Fibroblast of lung (primary cell): ENCODE data around the gene ATP6V0E2. TPM values are rescaled to one million over a fixed set of nuclear protein-coding genes. Genes with fewer than 3 reads are reported as not detected.

Experiments
- DNase-seq, 2 donors: peaks; one replicate each; pipeline versions ENCODE4 v3.0.0 to v3.0.0-alpha.2; 2010; ENCODE audit warnings: low read depth in 2 of 2
- H2AFZ ChIP-seq: 2 replicates; pipeline ENCODE4 v1.5.1; 2012; ENCODE audit warnings: low read length, control low read depth, inconsistent platforms
- H3K27ac ChIP-seq: 2 replicates; pipeline ENCODE4 v1.5.1; 2011; ENCODE audit warnings: low read length, control low read depth; ENCODE audit not compliant: insufficient read depth
- H3K27me3 ChIP-seq: 2 replicates; pipeline ENCODE4 v1.5.1; 2011; ENCODE audit warnings: mild to moderate bottlenecking, low read length; ENCODE audit not compliant: control insufficient read depth, insufficient read depth
- H3K36me3 ChIP-seq: 2 replicates; pipeline ENCODE4 v1.5.1; 2011; ENCODE audit warnings: low read length; ENCODE audit not compliant: control insufficient read depth, insufficient read depth
- H3K4me1 ChIP-seq: 2 replicates; pipeline ENCODE4 v1.5.1; 2011; ENCODE audit warnings: low read length; ENCODE audit not compliant: control insufficient read depth, insufficient read depth; ENCODE audit errors: extremely low read depth
- H3K4me2 ChIP-seq: 2 replicates; pipeline ENCODE4 v1.5.1; 2011; ENCODE audit warnings: low read length, control low read depth; ENCODE audit not compliant: insufficient read depth; ENCODE audit errors: extremely low read depth
- H3K4me3 ChIP-seq, 4 experiments: fragments of 200-600 bp in 1 of 4; sonication (generic) in 1 of 4; replicated peaks in 1 of 4; 2 replicates each; pipeline ENCODE4 v1.5.1; 2011 to 2016; ENCODE audit warnings: low read length in 4 of 4, low read depth in 3 of 4, mild to moderate bottlenecking in 3 of 4, control low read depth in 2 of 4, inconsistent platforms in 1 of 4, mixed read lengths in 1 of 4; ENCODE audit not compliant: insufficient read depth in 1 of 4; ENCODE audit errors: control extremely low read depth in 1 of 4
- H3K79me2 ChIP-seq: 2 replicates; pipeline ENCODE4 v1.5.1; 2012; ENCODE audit warnings: mild to moderate bottlenecking, low read length, inconsistent platforms; ENCODE audit not compliant: control insufficient read depth, insufficient read depth
- H3K9ac ChIP-seq: 2 replicates; pipeline ENCODE4 v1.5.1; 2011; ENCODE audit warnings: mild to moderate bottlenecking, low read length, control low read depth; ENCODE audit not compliant: insufficient read depth
- H3K9me3 ChIP-seq: 2 replicates; pipeline ENCODE4 v1.5.1; 2012; ENCODE audit warnings: low read depth, low read length; ENCODE audit not compliant: control insufficient read depth, insufficient read depth
- H4K20me1 ChIP-seq: 2 replicates; pipeline ENCODE4 v1.5.1; 2011; ENCODE audit warnings: low read length; ENCODE audit not compliant: control insufficient read depth, insufficient read depth; ENCODE audit errors: extremely low read depth
- EZH2 ChIP-seq: IDR thresholded peaks from 2 replicates; pipeline ENCODE4 v1.5.1; 2012; ENCODE audit warnings: low read length, control low read depth, mild to moderate bottlenecking; ENCODE audit errors: missing control alignments
- polyA plus RNA-seq, 2 donors: library from polyadenylated mRNA; depleted of rRNA in 1 of 2; stranded (reverse) in 1 of 2; unstranded in 1 of 2; fragments of >200 nt; gene quantifications; 2 replicates each; pipeline ENCODE4 v1.2.1, GENCODE V29; 2011 to 2012; ENCODE audit warnings: missing spikeins in 1 of 2
- total RNA-seq: library from RNA; depleted of rRNA; stranded (reverse); fragments of >200 nt; gene quantifications from 2 replicates; pipeline ENCODE4 v1.2.1, GENCODE V29; 2014
- TF ChIP-seq, protein P1 (sequence below), 2 donors: IDR thresholded peaks in 1 of 2; conservative IDR thresholded peaks in 1 of 2; 1 replicate in 1 of 2; 2 replicates in 1 of 2; pipeline ENCODE4 v1.5.1; 2011 to 2012; ENCODE audit warnings: low read length in 2 of 2, control low read depth in 1 of 2, inconsistent platforms in 1 of 2, low read depth in 1 of 2, mild to moderate bottlenecking in 1 of 2

Gene ATP6V0E2
- total and polyA plus RNA-seq, 2 donors (not counting 1 experiment from before 2014, with no cell fraction given), result 14.3 to 22.6 TPM

DNA sequence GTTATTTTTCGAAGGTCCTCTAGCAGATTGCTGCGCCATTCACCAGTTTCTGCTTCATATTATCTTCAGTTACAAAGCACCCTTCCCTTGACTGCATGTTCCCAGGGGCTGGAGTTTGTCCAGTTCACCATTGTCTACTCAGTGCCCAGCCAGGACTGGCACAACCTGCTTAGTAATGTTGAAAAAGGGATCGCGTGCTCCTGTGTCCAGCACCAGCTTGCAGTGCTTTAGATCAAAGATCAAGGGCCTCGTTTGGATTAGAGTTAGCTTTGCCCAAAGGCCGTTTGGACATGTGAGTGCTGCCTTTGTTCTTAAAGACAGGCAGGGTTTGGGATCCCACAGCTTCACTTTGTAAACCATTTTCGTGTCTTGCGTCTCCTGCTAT, 867 bp downstream of the ATP6V0E2 start:
- peaks cover 2% of the 10 kb centered on the region for H3K4me1 ChIP-seq
- no peak overlapping the region for H2AFZ ChIP-seq
- H3K4me2 ChIP-seq, result peak overlapping the region; percentile 61
- H3K4me3 ChIP-seq, result peak overlapping the region in 3 of 4 experiments; percentile 77 to 86 (median 78)
- H3K36me3 ChIP-seq, result peaks cover 3% of the 10 kb centered on the region
- no peaks in the 10 kb centered on the region for H4K20me1 ChIP-seq
- no peak overlapping the region for H3K9ac ChIP-seq
- no peaks in the 10 kb centered on the region for H3K27me3 ChIP-seq
- no peak for DNase-seq
- H3K9me3 ChIP-seq, result no peaks in the 10 kb centered on the region
- TF ChIP-seq, protein P1, sequence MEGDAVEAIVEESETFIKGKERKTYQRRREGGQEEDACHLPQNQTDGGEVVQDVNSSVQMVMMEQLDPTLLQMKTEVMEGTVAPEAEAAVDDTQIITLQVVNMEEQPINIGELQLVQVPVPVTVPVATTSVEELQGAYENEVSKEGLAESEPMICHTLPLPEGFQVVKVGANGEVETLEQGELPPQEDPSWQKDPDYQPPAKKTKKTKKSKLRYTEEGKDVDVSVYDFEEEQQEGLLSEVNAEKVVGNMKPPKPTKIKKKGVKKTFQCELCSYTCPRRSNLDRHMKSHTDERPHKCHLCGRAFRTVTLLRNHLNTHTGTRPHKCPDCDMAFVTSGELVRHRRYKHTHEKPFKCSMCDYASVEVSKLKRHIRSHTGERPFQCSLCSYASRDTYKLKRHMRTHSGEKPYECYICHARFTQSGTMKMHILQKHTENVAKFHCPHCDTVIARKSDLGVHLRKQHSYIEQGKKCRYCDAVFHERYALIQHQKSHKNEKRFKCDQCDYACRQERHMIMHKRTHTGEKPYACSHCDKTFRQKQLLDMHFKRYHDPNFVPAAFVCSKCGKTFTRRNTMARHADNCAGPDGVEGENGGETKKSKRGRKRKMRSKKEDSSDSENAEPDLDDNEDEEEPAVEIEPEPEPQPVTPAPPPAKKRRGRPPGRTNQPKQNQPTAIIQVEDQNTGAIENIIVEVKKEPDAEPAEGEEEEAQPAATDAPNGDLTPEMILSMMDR (conservative IDR thresholded peaks at IDR 0.05 in 1 of 2, IDR thresholded peaks at IDR 0.05 in 1 of 2; ENCODE audit: low read depth in 1 of 2, low read length in 2 of 2), result no peak
- no peak for TF ChIP-seq EZH2
- H3K79me2 ChIP-seq, result no peaks in the 10 kb centered on the region
- no peak overlapping the region for H3K27ac ChIP-seq

DNA sequence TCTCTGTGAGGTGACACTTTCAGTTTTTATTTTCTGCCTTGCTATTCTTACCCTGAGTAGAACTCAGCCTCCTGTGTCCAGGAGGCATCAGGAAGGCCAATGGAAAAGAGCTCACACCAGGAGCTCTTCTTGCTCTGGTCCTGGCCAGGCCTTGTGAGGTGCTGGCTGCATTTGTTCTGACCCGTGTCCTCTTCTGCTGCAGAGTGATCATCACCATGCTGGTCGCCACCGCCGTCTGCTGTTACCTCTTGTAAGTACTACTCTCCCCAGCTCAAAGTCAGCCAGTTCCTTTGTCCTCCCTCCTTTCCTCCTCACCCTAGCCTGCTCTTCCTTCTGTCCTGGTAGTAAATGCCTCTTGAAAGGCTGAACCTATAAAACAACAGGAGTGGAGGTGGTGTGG, 1.6 kb downstream of the ATP6V0E2 start:
- Histone ChIP-seq H3K4me2 (no peak overlapping the region), H3K4me1 (peaks cover 2% of the 10 kb centered on the region), H3K27ac (no peak overlapping the region), H4K20me1 (no peaks in the 10 kb centered on the region), H3K36me3 (peaks cover 3% of the 10 kb centered on the region), H3K79me2 (no peaks in the 10 kb centered on the region), H3K4me3 (no peak overlapping the region), H3K27me3 (no peaks in the 10 kb centered on the region), H3K9ac (no peak overlapping the region), H2AFZ (no peak overlapping the region), H3K9me3 (no peaks in the 10 kb centered on the region)
- no peak for TF ChIP-seq EZH2
- TF ChIP-seq, protein P1 (conservative IDR thresholded peaks at IDR 0.05 in 1 of 2, IDR thresholded peaks at IDR 0.05 in 1 of 2; ENCODE audit: low read depth in 1 of 2, low read length in 2 of 2), result no peak
- DNase-seq, result no peak

DNA sequence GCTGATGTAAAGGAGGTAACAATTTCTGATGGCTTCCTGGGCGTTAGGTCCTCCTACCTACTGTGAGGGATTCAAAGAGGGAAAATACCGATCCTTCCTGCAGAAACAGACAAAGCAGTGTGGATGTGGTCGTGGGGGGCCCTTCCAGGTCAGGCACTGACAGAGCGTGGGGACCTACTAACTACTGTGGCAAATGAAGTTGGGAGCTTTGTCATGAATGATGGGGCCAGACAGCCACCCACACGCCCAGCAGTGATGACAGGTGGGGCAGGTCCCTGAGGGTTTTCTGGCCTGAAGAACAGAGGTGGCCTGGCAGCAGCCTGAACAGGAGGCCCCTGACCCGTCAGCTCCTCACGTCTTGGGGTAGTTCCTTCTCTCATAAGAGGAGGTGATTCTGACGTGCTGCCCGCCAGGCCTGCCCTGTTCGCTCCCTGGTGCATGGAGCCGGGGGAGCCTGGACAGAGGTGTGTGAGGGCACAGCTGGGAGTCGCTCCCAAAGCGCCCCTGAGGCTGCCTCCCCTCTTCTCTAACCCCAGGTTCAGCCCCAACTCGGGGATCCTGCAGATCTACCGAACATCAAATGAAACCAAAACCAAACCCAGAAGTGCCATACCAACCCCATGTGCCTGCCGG, 4.2 kb downstream of the ATP6V0E2 start:
- no peaks in the 10 kb centered on the region for H4K20me1 ChIP-seq
- no peaks in the 10 kb centered on the region for H3K36me3 ChIP-seq
- no peak overlapping the region for H3K9ac ChIP-seq
- no peak overlapping the region for H3K4me3 ChIP-seq
- no peak overlapping the region for H3K4me2 ChIP-seq
- DNase-seq, result no peak
- no peak overlapping the region for H2AFZ ChIP-seq
- no peaks in the 10 kb centered on the region for H3K27me3 ChIP-seq
- H3K27ac ChIP-seq, result no peak overlapping the region
- H3K4me1 ChIP-seq, result no peaks in the 10 kb centered on the region
- TF ChIP-seq, protein P1 (conservative IDR thresholded peaks at IDR 0.05 in 1 of 2, IDR thresholded peaks at IDR 0.05 in 1 of 2; ENCODE audit: low read depth in 1 of 2, low read length in 2 of 2), result no peak
- no peak for TF ChIP-seq EZH2
- H3K9me3 ChIP-seq, result no peaks in the 10 kb centered on the region
- H3K79me2 ChIP-seq, result no peaks in the 10 kb centered on the region
